ENCODE measurements around the gene BLCAP.
"Not testable (repeated sequence)": the region's sequence is repeated elsewhere in the genome, so short reads cannot be mapped to it uniquely, and the experiment has no call there.

Gene BLCAP

GRCh38 chr20:37515876-37516275, 11.8 kb downstream of the BLCAP start:
- DNase-seq (ENCODE audit: low spot score), result no peak

DNA sequence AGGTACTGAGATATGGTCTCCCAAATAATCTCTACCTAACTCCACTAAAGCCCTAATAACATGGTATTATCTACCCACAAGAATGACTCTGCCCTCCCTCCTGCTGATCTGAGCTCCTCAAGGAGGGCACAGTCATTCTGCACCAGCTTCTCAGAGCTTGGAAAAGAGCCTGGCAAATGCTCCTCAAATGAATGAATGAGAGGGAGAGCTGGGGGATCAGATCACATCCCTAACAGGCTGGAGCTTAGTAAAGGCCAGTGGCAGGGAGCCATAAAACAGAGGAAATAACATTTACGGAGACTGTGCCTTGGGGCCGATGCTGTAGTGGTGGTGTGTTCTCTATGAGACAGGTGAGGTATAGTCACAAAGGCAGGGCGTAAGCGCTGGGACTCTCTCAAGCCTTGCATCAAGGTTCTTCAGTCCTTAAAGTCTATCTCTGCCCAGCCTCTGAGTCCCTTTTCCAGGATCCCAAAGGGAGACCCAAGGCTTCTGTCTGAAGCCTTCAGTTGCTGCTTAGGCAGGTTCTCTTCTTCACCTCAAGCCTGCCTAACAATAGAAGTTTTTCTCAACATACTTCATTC, 13.8 kb downstream of the BLCAP start:
- no peak for DNase-seq (ENCODE audit: low spot score)

GRCh38 chr20:37511610-37512275, 15.9 kb downstream of the BLCAP start:
- DNase-seq (ENCODE audit: low spot score), result peak; percentile 89

DNA sequence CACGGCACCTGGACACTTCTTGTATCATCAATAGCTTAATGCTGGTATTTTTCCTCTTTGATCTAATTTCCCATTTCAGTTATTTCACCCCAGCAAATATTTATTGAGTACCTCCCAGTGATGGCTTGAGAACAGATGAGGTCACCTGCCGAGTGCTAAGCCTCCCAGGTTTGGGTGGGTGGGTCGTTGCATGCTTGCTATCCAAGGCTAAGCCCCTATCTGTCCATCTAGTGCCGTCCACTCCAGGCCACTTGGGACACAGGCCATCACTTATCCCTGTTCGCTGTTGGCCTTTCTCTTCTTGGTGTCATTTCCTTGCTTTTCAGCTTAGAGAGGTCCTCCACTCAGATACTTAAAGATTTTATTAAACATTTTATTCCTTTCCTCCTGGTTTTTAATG, 17.4 kb downstream of the BLCAP start:
- DNase-seq (ENCODE audit: low spot score), result no peak

- DNase-seq (ENCODE audit: low spot score), result no peak
These were observed 21.4 kb downstream of the BLCAP start for GRCh38 chr20:37506152-37506725.

DNA sequence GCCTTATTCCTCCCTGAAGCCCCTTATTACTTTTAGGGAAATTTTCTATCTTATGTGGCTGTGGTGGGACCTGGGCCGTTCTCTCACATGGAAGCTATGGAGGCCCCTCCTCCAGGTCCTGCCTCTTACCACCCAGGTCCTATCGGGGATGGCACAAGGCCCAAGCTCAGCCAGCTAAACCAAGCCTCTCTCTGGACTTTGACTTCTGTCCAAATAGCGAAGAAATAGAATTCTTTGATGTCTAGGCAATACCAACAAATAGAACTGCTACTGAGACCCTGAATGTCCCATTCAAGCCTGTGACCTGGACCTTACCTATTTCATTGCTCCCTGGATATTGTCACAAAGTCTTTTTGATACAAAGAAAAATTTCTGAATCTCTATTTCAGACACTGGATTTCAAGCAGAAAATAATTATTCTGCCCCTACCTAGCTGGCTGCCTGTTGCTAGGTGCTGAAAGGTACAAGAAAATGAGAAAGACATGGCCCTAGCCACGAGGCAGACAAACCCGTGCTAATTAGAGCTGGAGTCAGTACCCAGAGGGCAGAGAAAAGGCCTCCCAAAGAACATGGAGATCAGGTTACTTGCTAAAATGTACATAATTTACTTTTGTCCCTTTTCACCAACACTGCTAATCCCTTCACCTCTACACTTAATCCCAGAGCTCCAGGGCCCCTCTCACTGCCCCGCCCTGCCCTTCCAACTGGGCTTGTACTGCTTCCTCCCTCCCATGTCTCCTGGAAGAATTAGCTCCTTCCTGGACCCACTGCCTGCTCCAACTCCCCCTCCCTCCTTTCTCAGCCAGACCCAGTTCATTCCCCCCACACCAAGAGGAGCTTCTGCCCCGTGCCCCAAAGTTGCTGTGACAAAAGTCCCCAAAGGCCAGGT, 22.2 kb downstream of the BLCAP start:
- DNase-seq (ENCODE audit: low spot score), result no peak

DNA sequence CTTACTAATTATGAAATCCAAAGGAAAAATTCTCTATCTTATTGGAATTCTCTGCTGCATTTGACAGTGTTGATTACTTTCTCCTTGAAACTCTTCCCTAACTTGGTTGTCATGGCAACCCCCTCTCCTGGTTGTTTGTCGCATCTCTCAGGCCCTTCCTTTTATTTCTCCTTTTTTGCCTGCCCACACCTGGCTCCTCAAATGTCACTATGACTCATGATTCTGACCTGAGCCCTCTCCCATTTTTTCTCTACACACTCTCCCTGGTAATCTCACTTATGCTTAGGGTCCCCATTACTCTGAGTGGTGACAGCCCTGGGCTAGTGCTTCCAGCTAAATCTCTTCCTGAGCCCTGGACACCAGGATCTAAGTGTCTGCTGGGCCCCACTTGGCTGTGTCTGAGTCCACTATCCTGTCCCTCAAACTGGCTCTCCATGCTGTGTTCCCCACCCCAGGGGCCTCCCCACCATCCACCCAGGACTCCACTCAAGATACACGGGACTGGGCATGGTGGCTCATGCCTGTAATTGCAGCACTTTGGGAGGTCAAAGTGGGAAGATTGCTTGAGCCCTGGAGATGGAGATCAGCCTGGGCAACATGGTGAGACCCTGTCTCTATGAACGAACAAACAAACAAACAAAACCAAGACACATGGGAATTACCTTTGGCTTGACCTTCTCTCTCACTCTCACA, 23.1 kb downstream of the BLCAP start:
- DNase-seq (ENCODE audit: low spot score), result no peak

DNA sequence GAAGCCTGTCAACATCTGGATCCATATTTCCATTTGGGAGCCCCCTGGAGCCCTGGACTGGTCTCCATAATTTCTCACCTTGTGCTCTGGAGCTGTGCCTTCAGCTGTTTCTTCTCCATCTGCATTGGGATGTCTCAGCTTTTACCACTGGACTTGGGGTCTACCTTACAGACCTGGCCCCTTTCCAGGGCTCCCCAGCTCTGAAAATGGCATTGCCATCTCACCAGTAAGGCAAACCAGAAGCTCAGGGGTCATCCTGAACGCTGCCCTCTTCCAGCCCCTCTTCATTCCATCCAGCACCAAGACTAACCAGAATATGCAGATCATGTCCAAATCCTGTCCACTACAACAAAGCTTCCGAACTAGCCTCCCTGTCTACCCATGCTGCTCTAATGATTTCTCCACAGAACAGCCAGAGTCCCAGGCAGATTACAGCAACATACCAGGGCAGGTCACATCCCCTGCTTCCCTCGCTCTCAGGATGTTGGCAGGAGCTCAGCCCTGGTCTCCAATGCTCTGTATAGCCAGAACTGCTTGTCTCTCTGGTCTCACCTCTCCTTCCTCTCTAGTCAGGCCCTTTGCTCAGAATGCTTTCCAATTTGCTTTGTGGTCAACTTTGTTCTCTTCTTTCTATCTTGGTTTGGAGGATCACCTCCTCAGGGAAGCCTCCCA, 24.3 kb downstream of the BLCAP start:
- no peak for DNase-seq (ENCODE audit: low spot score)

DNA sequence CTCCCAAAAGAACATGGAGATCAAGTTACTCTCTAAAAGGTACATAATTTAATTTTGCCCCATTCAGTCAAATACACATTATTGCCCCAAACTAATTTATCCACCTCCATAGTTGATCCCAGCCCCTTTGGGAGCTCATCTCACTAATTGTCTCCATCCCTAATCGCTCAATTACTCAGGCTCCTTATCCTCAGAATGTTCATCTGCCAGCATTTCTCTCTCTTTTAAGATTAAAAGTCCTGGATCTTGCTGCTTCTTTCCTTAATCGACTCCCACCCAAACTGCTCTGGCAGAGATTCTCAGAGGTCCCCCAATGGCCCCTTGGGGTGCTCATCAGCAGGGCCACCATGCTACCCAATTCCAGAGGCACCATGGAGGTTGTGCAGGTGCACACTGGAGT, 25.0 kb downstream of the BLCAP start:
- no peak for DNase-seq (ENCODE audit: low spot score)

DNA sequence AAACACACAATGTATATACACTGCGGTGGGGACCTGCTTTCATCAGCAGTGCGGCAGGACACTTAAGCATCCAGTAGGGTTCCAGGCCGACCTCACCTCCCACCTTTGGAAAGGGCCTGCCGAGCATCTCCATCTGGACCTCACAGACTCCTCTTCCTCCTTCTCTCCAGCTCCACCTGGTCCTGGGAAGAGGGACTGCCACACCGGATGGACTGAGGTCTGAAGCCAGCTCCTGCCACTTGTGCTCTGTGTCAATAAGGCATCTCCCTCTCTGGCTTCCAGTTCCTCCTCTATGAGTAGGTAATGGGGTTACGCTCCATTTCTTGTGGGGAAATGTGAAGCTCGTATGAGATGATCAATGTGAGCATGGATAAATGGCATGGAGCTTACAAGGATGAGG, 25.7 kb downstream of the BLCAP start:
- DNase-seq (ENCODE audit: low spot score), result no peak

GRCh38 chr20:37500311-37500710, 27.4 kb downstream of the BLCAP start:
- DNase-seq (ENCODE audit: low spot score), result no peak

DNA sequence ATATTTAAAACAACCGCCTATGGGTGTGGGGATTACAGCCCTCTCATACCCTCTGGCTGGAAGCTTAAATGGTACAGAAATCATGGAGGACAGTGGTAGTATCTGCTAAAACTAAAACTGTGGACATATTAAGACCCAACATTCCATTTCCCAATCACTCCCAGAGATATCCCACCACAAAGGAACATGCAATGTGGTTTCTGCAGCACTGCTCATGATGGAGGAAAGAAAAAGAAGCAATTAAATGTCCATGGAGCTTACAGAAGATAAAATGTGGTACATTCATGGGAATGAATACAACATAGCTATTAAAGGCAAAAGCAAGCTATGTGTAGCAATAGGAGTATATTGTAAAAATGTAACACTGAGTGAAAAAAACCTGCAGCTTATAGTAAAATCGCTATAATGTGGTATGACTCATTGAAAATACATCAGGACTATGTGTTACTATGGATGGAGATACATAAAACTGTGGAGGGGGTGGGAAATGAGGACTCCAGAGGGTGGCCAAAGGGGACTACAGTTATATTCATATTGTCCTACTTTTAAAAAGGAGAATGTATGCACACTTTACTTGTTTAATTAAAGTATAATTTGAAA, 29.5 kb downstream of the BLCAP start:
- no peak for DNase-seq (ENCODE audit: low spot score)

DNA sequence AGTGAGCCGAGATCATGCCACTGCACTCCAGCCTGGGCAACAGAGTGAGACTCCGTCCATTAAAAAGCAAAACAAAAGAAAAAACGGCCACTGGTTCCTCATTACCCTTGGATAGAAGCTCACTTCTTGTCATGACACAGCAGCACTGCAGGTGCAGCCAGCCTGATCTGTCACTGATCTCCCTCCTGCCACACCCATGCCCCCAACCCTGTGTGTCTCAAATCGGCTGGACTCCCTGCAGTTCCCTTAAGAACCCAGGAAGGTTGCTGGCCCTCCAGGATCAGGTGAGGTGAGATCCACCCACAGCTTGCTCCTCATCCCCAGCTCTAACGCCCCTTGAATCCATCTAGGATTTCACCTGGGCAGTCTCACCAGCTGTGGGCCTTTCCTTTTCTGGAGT, 32.9 kb downstream of the BLCAP start:
- no peak for DNase-seq (ENCODE audit: low spot score)

GRCh38 chr20:37494301-37494700, 33.4 kb downstream of the BLCAP start:
- no peak for DNase-seq (ENCODE audit: low spot score)

DNA sequence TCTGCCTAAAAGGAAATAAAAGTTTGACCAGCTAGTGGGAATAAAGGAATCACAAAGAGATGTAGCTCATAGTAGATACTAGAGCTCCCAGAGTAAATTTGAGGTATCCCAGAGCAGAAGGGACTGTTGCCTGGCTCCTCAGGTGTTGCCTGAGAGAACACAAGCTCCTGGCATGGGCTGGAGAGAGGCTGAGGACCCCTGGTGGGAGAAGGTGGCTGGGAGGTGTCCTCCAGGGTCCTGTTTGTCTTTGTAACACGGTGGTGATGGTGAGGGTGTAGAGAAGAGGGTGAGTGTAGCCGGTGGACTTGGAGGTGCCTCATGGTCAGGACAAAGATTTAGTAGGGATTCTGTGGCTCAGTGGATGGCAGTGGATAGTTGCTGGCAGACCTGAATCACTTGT, 34.7 kb downstream of the BLCAP start:
- no peak for DNase-seq (ENCODE audit: low spot score)

GRCh38 chr20:37492096-37492625, 35.5 kb downstream of the BLCAP start:
- DNase-seq (ENCODE audit: low spot score), result no peak

- no peak for DNase-seq (ENCODE audit: low spot score)
These were observed 36.9 kb downstream of the BLCAP start for GRCh38 chr20:37490663-37491350.

DNA sequence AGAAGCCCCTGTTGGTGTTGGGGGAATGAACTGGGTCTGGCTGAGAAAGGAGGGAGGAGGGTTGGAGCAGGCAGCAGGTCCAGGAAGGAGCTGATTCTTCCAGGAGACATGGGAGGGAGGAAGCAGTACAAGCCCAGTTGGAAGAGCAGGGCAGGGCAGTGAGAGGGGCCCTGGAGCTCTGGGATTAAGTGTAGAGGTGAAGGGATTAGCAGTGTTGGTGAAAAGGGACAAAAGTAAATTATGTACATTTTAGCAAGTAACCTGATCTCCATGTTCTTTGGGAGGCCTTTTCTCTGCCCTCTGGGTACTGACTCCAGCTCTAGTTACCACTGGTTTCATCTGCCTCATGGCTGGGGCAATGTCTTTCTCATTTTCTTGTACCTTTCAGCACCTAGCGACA, 41.5 kb downstream of the BLCAP start:
- not testable (repeated sequence) for DNase-seq (ENCODE audit: low spot score)

- DNase-seq (ENCODE audit: low spot score), result no peak
These were observed 43.3 kb downstream of the BLCAP start for GRCh38 chr20:37484331-37484730.

DNA sequence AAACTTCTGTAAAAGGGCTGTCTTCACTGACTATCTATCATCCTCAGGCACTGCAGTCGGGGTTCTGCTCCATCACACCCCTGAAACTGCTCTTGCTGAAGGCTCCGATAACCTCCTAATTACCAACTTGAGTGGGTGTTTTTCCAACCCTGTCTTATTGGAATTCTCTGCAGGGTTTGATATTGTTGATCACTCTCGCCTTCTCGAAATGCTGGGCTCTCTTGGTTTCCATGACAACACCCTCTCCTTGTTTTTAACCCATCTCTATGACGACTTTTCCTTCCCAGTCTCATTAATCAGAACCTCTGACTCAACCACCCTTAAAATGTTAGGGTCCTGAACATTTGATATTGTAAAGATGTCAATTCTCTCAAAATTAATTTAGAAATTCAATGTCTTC, 46.1 kb downstream of the BLCAP start:
- DNase-seq (ENCODE audit: low spot score), result no peak
